ENCODE measurements around the gene MMP24OS. TPM values are rescaled to one million over a fixed set of nuclear protein-coding genes. Genes with fewer than 3 reads are reported as not detected.

Gene MMP24OS
- total RNA-seq, 6 experiments from 2014 or later: 91.7 to 117 (median 105) TPM

- Mint-ChIP-seq H3K36me3 (ENCODE audit: low read depth) (no peaks in the 10 kb centered on the region), H3K4me3 (no peak overlapping the region), H3K27me3 (ENCODE audit: insufficient read depth) (no peaks in the 10 kb centered on the region; the same call in 1 of the 2 replicates), H3K4me1 (ENCODE audit: low read depth) (peaks cover 21% of the 10 kb centered on the region), H3K27ac (no peak overlapping the region; the same call in 1 of the 2 replicates), H3K9me3 (no peaks in the 10 kb centered on the region)
- no peak for TF ChIP-seq CTCF (IDR thresholded peaks at IDR 0.05)
- DNase-seq: no peak
Measured at GRCh38 chr20:35270021-35270902, 7.7 kb downstream of the MMP24OS start.

GRCh38 chr20:35269055-35269781, 8.7 kb downstream of the MMP24OS start:
- peak; percentile 90 for TF ChIP-seq CTCF (IDR thresholded peaks at IDR 0.05)
- H3K4me1 Mint-ChIP-seq (ENCODE audit: low read depth): peaks cover 21% of the 10 kb centered on the region
- no peak overlapping the region for H3K4me3 Mint-ChIP-seq
- H3K27ac Mint-ChIP-seq: no peak overlapping the region
- no peaks in the 10 kb centered on the region for H3K36me3 Mint-ChIP-seq (ENCODE audit: low read depth)
- no peaks in the 10 kb centered on the region for H3K9me3 Mint-ChIP-seq
- no peaks in the 10 kb centered on the region; the same call in 1 of the 2 replicates for H3K27me3 Mint-ChIP-seq (ENCODE audit: insufficient read depth)
- DNase-seq: peak; percentile 59

- Mint-ChIP-seq H3K27me3 (ENCODE audit: insufficient read depth) (no peaks in the 10 kb centered on the region; the same call in none of the 2 replicates), H3K4me1 (ENCODE audit: low read depth) (peaks cover 28% of the 10 kb centered on the region), H3K27ac (no peak overlapping the region), H3K4me3 (no peak overlapping the region), H3K9me3 (no peaks in the 10 kb centered on the region), H3K36me3 (ENCODE audit: low read depth) (no peaks in the 10 kb centered on the region)
- no peak for TF ChIP-seq CTCF (IDR thresholded peaks at IDR 0.05)
- no peak for DNase-seq
Measured at GRCh38 chr20:35267092-35267491, 10.8 kb downstream of the MMP24OS start.

- no peak for DNase-seq
- no peak overlapping the region for H3K27ac Mint-ChIP-seq
- peaks cover 22% of the 10 kb centered on the region for H3K4me1 Mint-ChIP-seq (ENCODE audit: low read depth)
- H3K4me3 Mint-ChIP-seq: no peak overlapping the region
- H3K9me3 Mint-ChIP-seq: no peaks in the 10 kb centered on the region
- no peaks in the 10 kb centered on the region; the same call in none of the 2 replicates for H3K27me3 Mint-ChIP-seq (ENCODE audit: insufficient read depth)
- peak; percentile 51; the same call in 1 of the 2 replicates for TF ChIP-seq CTCF (IDR thresholded peaks at IDR 0.05)
- H3K36me3 Mint-ChIP-seq (ENCODE audit: low read depth): no peaks in the 10 kb centered on the region
Measured at GRCh38 chr20:35264755-35265154, 13.2 kb downstream of the MMP24OS start.

GRCh38 chr20:35263532-35264341, 14.2 kb downstream of the MMP24OS start:
- TF ChIP-seq CTCF (IDR thresholded peaks at IDR 0.05): no peak
- DNase-seq: no peak
- Mint-ChIP-seq H3K9me3 (no peaks in the 10 kb centered on the region), H3K36me3 (ENCODE audit: low read depth) (no peaks in the 10 kb centered on the region), H3K27me3 (ENCODE audit: insufficient read depth) (no peaks in the 10 kb centered on the region; the same call in 1 of the 2 replicates), H3K4me1 (ENCODE audit: low read depth) (peaks cover 22% of the 10 kb centered on the region), H3K27ac (peak overlapping the region; percentile 54), H3K4me3 (peak overlapping the region; percentile 38)

Measured in HFFc6 (cell line).